Tibial nerve (tissue), 4 donors: ENCODE results near the gene CEACAM19.

ENCODE experiments used
- EP300 ChIP-seq, 2 donors: sonication (generic); formaldehyde crosslinking; IDR thresholded peaks; one replicate each; pipeline ENCODE4 v1.6.1; 2017; ENCODE audit warnings: antibody characterized with exemption in 2 of 2, mild to moderate bottlenecking in 1 of 2
- POLR2A ChIP-seq, 2 donors: fragments of 450-650 bp; IDR thresholded peaks; one replicate each; pipeline ENCODE4 v1.6.1; 2017; ENCODE audit warnings: antibody characterized with exemption in 2 of 2, mild to moderate bottlenecking in 2 of 2, moderate library complexity in 2 of 2
- TF ChIP-seq, protein P1 (sequence below), 5 experiments: fragments of 200-600 bp in 3 of 5; fragments of 450-650 bp in 2 of 5; sonication (generic) in 3 of 5; IDR thresholded peaks; one replicate each; pipeline ENCODE4 v1.5.1; 2016 to 2019; ENCODE audit warnings: antibody characterized with exemption in 5 of 5, mild to moderate bottlenecking in 3 of 5, moderate library complexity in 2 of 5

DNA sequence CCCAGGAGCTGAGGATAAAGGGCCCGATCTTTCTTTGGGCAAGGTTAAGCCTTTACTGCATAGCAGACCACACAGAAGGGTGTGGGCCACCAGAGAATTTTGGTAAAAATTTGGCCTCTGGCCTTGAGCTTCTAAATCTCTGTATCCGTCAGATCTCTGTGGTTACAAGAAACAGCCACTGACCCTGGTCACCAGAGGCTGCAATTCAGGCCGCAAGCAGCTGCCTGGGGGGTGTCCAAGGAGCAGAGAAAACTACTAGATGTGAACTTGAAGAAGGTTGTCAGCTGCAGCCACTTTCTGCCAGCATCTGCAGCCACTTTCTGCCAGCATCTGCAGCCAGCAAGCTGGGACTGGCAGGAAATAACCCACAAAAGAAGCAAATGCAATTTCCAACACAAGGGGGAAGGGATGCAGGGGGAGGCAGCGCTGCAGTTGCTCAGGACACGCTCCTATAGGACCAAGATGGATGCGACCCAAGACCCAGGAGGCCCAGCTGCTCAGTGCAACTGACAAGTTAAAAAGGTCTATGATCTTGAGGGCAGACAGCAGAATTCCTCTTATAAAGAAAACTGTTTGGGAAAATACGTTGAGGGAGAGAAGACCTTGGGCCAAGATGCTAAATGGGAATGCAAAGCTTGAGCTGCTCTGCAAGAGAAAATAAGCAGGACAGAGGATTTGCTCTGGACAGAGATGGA is 8.4 kb upstream of the CEACAM19 start:
- TF ChIP-seq, protein P1, sequence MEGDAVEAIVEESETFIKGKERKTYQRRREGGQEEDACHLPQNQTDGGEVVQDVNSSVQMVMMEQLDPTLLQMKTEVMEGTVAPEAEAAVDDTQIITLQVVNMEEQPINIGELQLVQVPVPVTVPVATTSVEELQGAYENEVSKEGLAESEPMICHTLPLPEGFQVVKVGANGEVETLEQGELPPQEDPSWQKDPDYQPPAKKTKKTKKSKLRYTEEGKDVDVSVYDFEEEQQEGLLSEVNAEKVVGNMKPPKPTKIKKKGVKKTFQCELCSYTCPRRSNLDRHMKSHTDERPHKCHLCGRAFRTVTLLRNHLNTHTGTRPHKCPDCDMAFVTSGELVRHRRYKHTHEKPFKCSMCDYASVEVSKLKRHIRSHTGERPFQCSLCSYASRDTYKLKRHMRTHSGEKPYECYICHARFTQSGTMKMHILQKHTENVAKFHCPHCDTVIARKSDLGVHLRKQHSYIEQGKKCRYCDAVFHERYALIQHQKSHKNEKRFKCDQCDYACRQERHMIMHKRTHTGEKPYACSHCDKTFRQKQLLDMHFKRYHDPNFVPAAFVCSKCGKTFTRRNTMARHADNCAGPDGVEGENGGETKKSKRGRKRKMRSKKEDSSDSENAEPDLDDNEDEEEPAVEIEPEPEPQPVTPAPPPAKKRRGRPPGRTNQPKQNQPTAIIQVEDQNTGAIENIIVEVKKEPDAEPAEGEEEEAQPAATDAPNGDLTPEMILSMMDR (IDR thresholded peaks at IDR 0.05): no peak
- TF ChIP-seq POLR2A (IDR thresholded peaks at IDR 0.05): no peak
- TF ChIP-seq EP300 (IDR thresholded peaks at IDR 0.05): no peak
